Superior temporal gyrus (tissue), 1 donor: ENCODE data around the gene SH2D2A.

Experiments used
- DNase-seq: peaks from one replicate; pipeline ENCODE4 v3.0.0-alpha.2; 2016; ENCODE audit errors: extremely low spot score

Gene SH2D2A

GRCh38 chr1:156803086-156803851, 13.4 kb downstream of the SH2D2A start:
- DNase-seq = no peak

GRCh38 chr1:156802421-156802935, 14.2 kb downstream of the SH2D2A start:
- DNase-seq = no peak

- no peak for DNase-seq
Observed at GRCh38 chr1:156801409-156802121, 15.1 kb downstream of the SH2D2A start.

GRCh38 chr1:156797212-156797871, 19.3 kb downstream of the SH2D2A start:
- peak; percentile 81 for DNase-seq

GRCh38 chr1:156796340-156797097, 20.1 kb downstream of the SH2D2A start:
- no peak for DNase-seq

GRCh38 chr1:156795787-156796186, 20.9 kb downstream of the SH2D2A start:
- DNase-seq = peak; percentile 90

GRCh38 chr1:156795374-156795733, 21.3 kb downstream of the SH2D2A start:
- DNase-seq = no peak

- no peak for DNase-seq
Observed at GRCh38 chr1:156794506-156795373, 21.9 kb downstream of the SH2D2A start.

GRCh38 chr1:156789621-156790318, 26.9 kb downstream of the SH2D2A start:
- DNase-seq = no peak

- DNase-seq = no peak
Observed at GRCh38 chr1:156788136-156788535, 28.5 kb downstream of the SH2D2A start.

- DNase-seq = no peak
Observed at GRCh38 chr1:156786640-156787039, 30.0 kb downstream of the SH2D2A start.

GRCh38 chr1:156785458-156785857, 31.2 kb downstream of the SH2D2A start:
- DNase-seq = no peak

GRCh38 chr1:156781585-156782186, 35.0 kb downstream of the SH2D2A start:
- no peak for DNase-seq

- no peak for DNase-seq
Observed at GRCh38 chr1:156777573-156777972, 39.1 kb downstream of the SH2D2A start.

- no peak for DNase-seq
Observed at GRCh38 chr1:156776942-156777341, 39.7 kb downstream of the SH2D2A start.

GRCh38 chr1:156775799-156776198, 40.8 kb downstream of the SH2D2A start:
- no peak for DNase-seq

GRCh38 chr1:156773607-156774006, 43.0 kb downstream of the SH2D2A start:
- DNase-seq = no peak

GRCh38 chr1:156772728-156773497, 43.7 kb downstream of the SH2D2A start:
- no peak for DNase-seq

GRCh38 chr1:156772222-156772621, 44.4 kb downstream of the SH2D2A start:
- DNase-seq = no peak
